CD4-positive, alpha-beta T cell (primary cell): Measurements from ENCODE around the gene HDAC4. TPM values are rescaled to one million over a fixed set of nuclear protein-coding genes. Genes with fewer than 3 reads are reported as not detected.

Source experiments
- ATAC-seq: fragments of 200-7000 bp; cut with Tn5 transposase; one replicate; pipeline ENCODE4 v1.10.0; 2022; ENCODE audit warnings: mild to moderate bottlenecking; ENCODE audit not compliant: poor library complexity
- CTCF ChIA-PET: fragments of 350-600 bp; sonication (Branson Sonifier 250); formaldehyde crosslinking; loops from one replicate; lab custom pipeline; 2021; ENCODE audit warnings: antibody characterized with exemption, inconsistent platforms; lab: Charles Lee
- POLR2A ChIA-PET: fragments of 350-600 bp; sonication (Branson Sonifier 250); formaldehyde crosslinking; loops from one replicate; lab custom pipeline; 2021; ENCODE audit warnings: antibody characterized with exemption, inconsistent platforms; lab: Charles Lee
- DNase-seq, 14 experiments: peaks; one replicate each; pipeline ENCODE4 v3.0.0-alpha.2; 2013 to 2020; ENCODE audit warnings: mixed read lengths in 2 of 14
- H3K27ac ChIP-seq, 2 donors: one replicate each; pipeline versions ENCODE4 v1.5.1 to v1.7.0; 2013; ENCODE audit warnings: low read length in 2 of 2, low read depth in 1 of 2, mild to moderate bottlenecking in 1 of 2
- H3K27me3 ChIP-seq, 2 experiments: 1 replicate in 1 of 2; 2 replicates in 1 of 2; pipeline versions ENCODE4 v1.6.1 to v1.7.0; 2013; ENCODE audit warnings: low read length in 2 of 2, control low read depth in 1 of 2, mild to moderate bottlenecking in 1 of 2, moderate library complexity in 1 of 2; ENCODE audit not compliant: insufficient read depth in 2 of 2, control insufficient read depth in 1 of 2
- H3K36me3 ChIP-seq: one replicate; pipeline ENCODE4 v1.6.1; 2013; ENCODE audit warnings: low read length, control low read depth; ENCODE audit not compliant: insufficient read depth
- H3K4me1 ChIP-seq: one replicate; pipeline ENCODE4 v1.6.1; 2013; ENCODE audit warnings: low read length, control low read depth; ENCODE audit not compliant: insufficient read depth
- H3K4me3 ChIP-seq: one replicate; pipeline ENCODE4 v1.5.1; 2013; ENCODE audit warnings: mild to moderate bottlenecking, low read length, moderate library complexity
- H3K9me3 ChIP-seq, 2 experiments: 1 replicate in 1 of 2; 2 replicates in 1 of 2; pipeline versions ENCODE4 v1.6.1 to v1.7.0; 2013; ENCODE audit warnings: low read length in 2 of 2, mild to moderate bottlenecking in 2 of 2, control low read depth in 1 of 2, moderate library complexity in 1 of 2; ENCODE audit not compliant: control insufficient read depth in 1 of 2, insufficient read depth in 1 of 2
- H3K27ac Mint-ChIP-seq: one replicate; pipeline ENCODE4 v1.8.0; 2020; ENCODE audit warnings: mixed read lengths
- H3K27me3 Mint-ChIP-seq: one replicate; pipeline ENCODE4 v1.8.0; 2021; ENCODE audit warnings: mixed read lengths
- H3K36me3 Mint-ChIP-seq: one replicate; pipeline ENCODE4 v1.8.0; 2021; ENCODE audit warnings: low read depth, mixed read lengths
- H3K4me1 Mint-ChIP-seq: one replicate; pipeline ENCODE4 v1.8.0; 2021; ENCODE audit warnings: low read depth, mixed read lengths
- H3K4me3 Mint-ChIP-seq: one replicate; pipeline ENCODE4 v1.8.0; 2020; ENCODE audit warnings: mild to moderate bottlenecking, mixed read lengths
- H3K9me3 Mint-ChIP-seq: one replicate; pipeline ENCODE4 v1.8.0; 2020; ENCODE audit warnings: mixed read lengths
- CTCF ChIP-seq: fragments of 200-600 bp; IDR thresholded peaks from one replicate; pipeline ENCODE4 v1.8.0; 2022; ENCODE audit warnings: antibody characterized with exemption, mild to moderate bottlenecking
- intact Hi-C, 2 experiments: fragments of 100-400 bp; cut with DNase I in 1 of 2; cut with micrococcal nuclease in 1 of 2; formaldehyde crosslinking; loops; one replicate each; pipeline versions ENCODE4 v1.15.1 to v1.9.0; 2023 to 2025; cut with DNase I, micrococcal nuclease
- total RNA-seq, 174 experiments: library from RNA in 2 of 174; stranded (reverse) in 2 of 174; gene quantifications; one replicate each; pipeline ENCODE4 v1.2.3 and lab custom pipeline; 2021 to 2026

The HDAC4 gene
- total RNA-seq, 2 experiments from 2014 or later = 45.3 to 49.2 TPM

GRCh38 chr2:239086325-239087020 is 314.3 kb downstream of the HDAC4 start:
- H3K4me3 ChIP-seq = no peak overlapping the region
- no peak overlapping the region for H3K4me3 Mint-ChIP-seq
- no peaks in the 10 kb centered on the region for H3K4me1 Mint-ChIP-seq
- peaks cover 51% of the 10 kb centered on the region for H3K36me3 Mint-ChIP-seq
- H3K36me3 ChIP-seq = peaks cover 49% of the 10 kb centered on the region
- TF ChIP-seq CTCF = no peak
- CTCF ChIA-PET = no interaction called here
- no peaks in the 10 kb centered on the region for H3K9me3 ChIP-seq
- DNase-seq (no peak), ATAC-seq (no peak)
- intact Hi-C loops = no loop called here
- no peaks in the 10 kb centered on the region for H3K27me3 Mint-ChIP-seq
- H3K27me3 ChIP-seq = no peaks in the 10 kb centered on the region
- H3K9me3 Mint-ChIP-seq = no peaks in the 10 kb centered on the region
- H3K27ac Mint-ChIP-seq = no peak overlapping the region
- H3K27ac ChIP-seq = no peak overlapping the region
- POLR2A ChIA-PET = no interaction called here
- no peaks in the 10 kb centered on the region for H3K4me1 ChIP-seq

DNA sequence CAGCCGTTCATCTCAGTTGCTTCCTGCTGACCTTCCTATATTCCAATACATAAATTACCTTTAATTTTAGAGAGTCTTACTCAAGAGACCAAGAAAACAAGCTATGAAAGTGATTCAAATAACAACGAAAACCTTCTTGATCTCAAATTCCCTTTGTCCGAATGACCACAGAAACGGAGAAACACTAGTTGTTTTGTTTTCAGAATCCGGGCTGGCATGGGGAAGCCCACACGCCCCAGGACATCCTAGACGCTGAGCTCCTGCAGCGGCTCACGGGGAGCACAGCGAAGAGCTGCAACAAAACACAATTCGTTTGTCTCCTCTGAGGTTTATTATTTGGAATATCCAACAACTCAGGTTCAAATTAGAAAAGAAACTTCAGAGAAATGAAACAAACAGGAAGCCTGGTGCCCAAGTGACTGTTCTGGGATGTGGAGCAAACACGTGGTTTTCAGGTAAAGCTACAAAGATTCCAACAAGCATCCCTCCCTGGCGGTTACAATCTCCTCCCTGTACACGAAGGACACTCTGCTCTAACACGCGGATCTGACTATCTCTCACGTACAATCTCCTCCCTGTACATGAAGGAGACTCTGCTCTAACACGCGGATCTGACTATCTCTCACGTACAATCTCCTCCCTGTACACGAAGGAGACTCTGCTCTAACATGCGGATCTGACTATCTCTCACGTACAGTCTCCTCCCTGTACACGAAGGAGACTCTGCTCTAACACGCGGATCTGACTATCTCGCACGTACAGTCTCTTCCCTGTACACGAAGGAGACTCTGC is 315.4 kb downstream of the HDAC4 start:
- H3K36me3 Mint-ChIP-seq = peaks cover 60% of the 10 kb centered on the region
- ATAC-seq (no peak), DNase-seq (no peak)
- no peak for TF ChIP-seq CTCF
- H3K4me1 ChIP-seq = no peaks in the 10 kb centered on the region
- H3K4me1 Mint-ChIP-seq = no peaks in the 10 kb centered on the region
- H3K27ac Mint-ChIP-seq = no peak overlapping the region
- H3K4me3 Mint-ChIP-seq = no peak overlapping the region
- CTCF ChIA-PET = no interaction called here
- H3K4me3 ChIP-seq = no peak overlapping the region
- peaks cover 59% of the 10 kb centered on the region for H3K36me3 ChIP-seq
- H3K9me3 ChIP-seq = no peaks in the 10 kb centered on the region
- no peaks in the 10 kb centered on the region for H3K9me3 Mint-ChIP-seq
- H3K27me3 ChIP-seq = no peaks in the 10 kb centered on the region
- intact Hi-C loops = no loop called here
- no peak overlapping the region for H3K27ac ChIP-seq
- POLR2A ChIA-PET = no interaction called here
- H3K27me3 Mint-ChIP-seq = no peaks in the 10 kb centered on the region

DNA sequence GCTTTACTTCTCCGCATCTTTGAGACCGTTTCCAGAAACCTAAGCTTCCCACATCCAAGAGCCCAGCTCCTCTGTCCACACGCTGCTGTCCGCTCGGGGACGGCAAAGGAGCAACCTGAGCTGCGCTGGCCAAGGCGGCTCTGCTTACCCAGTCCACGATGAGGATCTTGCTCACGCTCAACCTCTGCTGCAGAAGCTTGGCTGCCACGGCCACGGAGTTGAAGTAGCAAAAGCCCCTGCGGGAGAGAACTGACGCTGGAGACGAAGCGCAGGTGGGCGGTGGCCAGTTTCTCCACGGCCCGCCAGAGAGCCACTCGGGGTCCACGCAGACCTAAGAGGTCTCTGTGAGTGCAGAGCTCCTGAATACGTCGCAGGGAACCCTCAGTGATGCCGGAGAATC is 316.8 kb downstream of the HDAC4 start:
- no peak overlapping the region for H3K4me3 ChIP-seq
- H3K4me1 ChIP-seq = no peaks in the 10 kb centered on the region
- peaks cover 64% of the 10 kb centered on the region for H3K36me3 ChIP-seq
- no peaks in the 10 kb centered on the region for H3K27me3 ChIP-seq
- H3K27ac Mint-ChIP-seq = no peak overlapping the region
- POLR2A ChIA-PET = no interaction called here
- DNase-seq = no peak
- H3K27ac ChIP-seq = no peak overlapping the region
- CTCF ChIA-PET = no interaction called here
- TF ChIP-seq CTCF = no peak
- no peaks in the 10 kb centered on the region for H3K4me1 Mint-ChIP-seq
- intact Hi-C loops = no loop called here
- peaks cover 65% of the 10 kb centered on the region for H3K36me3 Mint-ChIP-seq
- no peaks in the 10 kb centered on the region for H3K9me3 Mint-ChIP-seq
- no peaks in the 10 kb centered on the region for H3K27me3 Mint-ChIP-seq
- no peak for ATAC-seq
- no peaks in the 10 kb centered on the region for H3K9me3 ChIP-seq
- no peak overlapping the region for H3K4me3 Mint-ChIP-seq
